Adrenal gland (tissue), 5 donors: Measurements from ENCODE around the gene TNFAIP8L3.

Experiments used
- POLR2A ChIP-seq, 2 donors: fragments of 450-650 bp; IDR thresholded peaks; one replicate each; pipeline ENCODE4 v1.6.1; 2017; ENCODE audit warnings: antibody characterized with exemption in 2 of 2, mild to moderate bottlenecking in 2 of 2, moderate library complexity in 1 of 2
- TF ChIP-seq, protein P1 (sequence below), 6 experiments: fragments of 450-650 bp in 4 of 6; fragments of 200-600 bp in 2 of 6; sonication (generic) in 1 of 6; IDR thresholded peaks; 1 replicate in 5 of 6; 2 replicates in 1 of 6; pipeline versions ENCODE4 v1.5.1 to v1.8.0; 2016 to 2021; ENCODE audit warnings: antibody characterized with exemption in 6 of 6, mild to moderate bottlenecking in 2 of 6, moderate library complexity in 1 of 6
- donor health status: DM: no; HTN: no; CAD: no.

DNA sequence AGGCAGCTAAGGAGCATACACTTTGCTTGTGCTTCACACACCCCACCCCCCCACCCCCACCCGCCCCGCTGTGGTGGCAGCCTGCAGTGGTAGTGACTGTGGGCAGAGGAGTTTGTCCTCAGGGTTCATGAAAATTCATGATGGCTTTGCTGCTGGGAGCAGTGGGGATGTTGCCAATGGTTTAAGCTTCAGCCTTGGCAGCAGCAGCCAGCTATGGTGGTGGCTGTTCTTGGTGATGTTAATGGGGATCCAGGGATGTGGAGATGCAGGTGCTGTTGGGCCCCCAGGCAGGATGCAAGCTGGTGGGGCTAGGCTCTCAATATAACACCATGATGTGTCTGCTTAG lies 55.8 kb downstream of the TNFAIP8L3 start:
- TF ChIP-seq, protein P1, sequence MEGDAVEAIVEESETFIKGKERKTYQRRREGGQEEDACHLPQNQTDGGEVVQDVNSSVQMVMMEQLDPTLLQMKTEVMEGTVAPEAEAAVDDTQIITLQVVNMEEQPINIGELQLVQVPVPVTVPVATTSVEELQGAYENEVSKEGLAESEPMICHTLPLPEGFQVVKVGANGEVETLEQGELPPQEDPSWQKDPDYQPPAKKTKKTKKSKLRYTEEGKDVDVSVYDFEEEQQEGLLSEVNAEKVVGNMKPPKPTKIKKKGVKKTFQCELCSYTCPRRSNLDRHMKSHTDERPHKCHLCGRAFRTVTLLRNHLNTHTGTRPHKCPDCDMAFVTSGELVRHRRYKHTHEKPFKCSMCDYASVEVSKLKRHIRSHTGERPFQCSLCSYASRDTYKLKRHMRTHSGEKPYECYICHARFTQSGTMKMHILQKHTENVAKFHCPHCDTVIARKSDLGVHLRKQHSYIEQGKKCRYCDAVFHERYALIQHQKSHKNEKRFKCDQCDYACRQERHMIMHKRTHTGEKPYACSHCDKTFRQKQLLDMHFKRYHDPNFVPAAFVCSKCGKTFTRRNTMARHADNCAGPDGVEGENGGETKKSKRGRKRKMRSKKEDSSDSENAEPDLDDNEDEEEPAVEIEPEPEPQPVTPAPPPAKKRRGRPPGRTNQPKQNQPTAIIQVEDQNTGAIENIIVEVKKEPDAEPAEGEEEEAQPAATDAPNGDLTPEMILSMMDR (IDR thresholded peaks at IDR 0.05), result no peak
- TF ChIP-seq POLR2A (IDR thresholded peaks at IDR 0.05), result no peak
